Adipose tissue (tissue), 3 donors: ENCODE data around the gene GRAMD1B. TPM values are rescaled to one million over a fixed set of nuclear protein-coding genes. Genes with fewer than 3 reads are reported as not detected.
"Not testable (repeated sequence)": the region's sequence is repeated elsewhere in the genome, so short reads cannot be mapped to it uniquely, and the experiment has no call there.

Source experiments
- H3K27ac ChIP-seq: one replicate; pipeline ENCODE4 v1.5.1; 2013; ENCODE audit warnings: low read depth, low read length
- WGBS, 3 donors: extraction: QIAGEN DNeasy Blood & Tissue Kit; methylation state at CpG; one replicate each; pipeline ENCODE4 v1.1.7; 2013; 5-methylcytosine and 5-hydroxymethylcytosine counted together
- polyA plus RNA-seq, 3 donors: library from polyadenylated mRNA; stranded (reverse); fragments of 200-250 nt; gene quantifications; one replicate each; pipeline ENCODE4 v1.2.3, GENCODE V29; 2013
- donor health status: healthy with polysubstance abuse.
- donor health status: Bipolar disorder and iron deficiency.
- donor health status: healthy.

Gene GRAMD1B
- polyA plus RNA-seq, 3 donors = 0.34 to 1.1 (median 0.69) TPM

GRCh38 chr11:123434911-123435310, 4.8 kb downstream of the GRAMD1B start:
- H3K27ac ChIP-seq = no peak overlapping the region
- 45 to 68% (median 59%) methylated on average over 3 of the region's 3 CpGs for WGBS, 3 donors

- WGBS, 3 donors = 75 to 90% (median 89%) methylated on average over 9 of the region's 9 CpGs
- no peak overlapping the region for H3K27ac ChIP-seq
Measured at GRCh38 chr11:123437236-123437979, 7.3 kb downstream of the GRAMD1B start.

- 51 to 61% (median 56%) methylated on average over 7 of the region's 7 CpGs for WGBS, 3 donors
- H3K27ac ChIP-seq = no peak overlapping the region
Measured at GRCh38 chr11:123438131-123438627, 8.1 kb downstream of the GRAMD1B start.

GRCh38 chr11:123439616-123440015, 9.5 kb downstream of the GRAMD1B start:
- 80 to 85% (median 83%) methylated on average over 4 of the region's 4 CpGs for WGBS, 3 donors
- no peak overlapping the region for H3K27ac ChIP-seq

GRCh38 chr11:123441161-123441560, 11.1 kb downstream of the GRAMD1B start:
- WGBS, 3 donors = 89 to 94% (median 94%) methylated on average over 5 of the region's 5 CpGs
- H3K27ac ChIP-seq = no peak overlapping the region

GRCh38 chr11:123443851-123444623, 14.0 kb downstream of the GRAMD1B start:
- WGBS, 3 donors = 78 to 88% (median 81%) methylated on average over 5 of the region's 5 CpGs
- no peak overlapping the region for H3K27ac ChIP-seq

GRCh38 chr11:123448823-123449222, 18.8 kb downstream of the GRAMD1B start:
- 62 to 79% (median 77%) methylated on average over 8 of the region's 8 CpGs for whole genome bisulfite sequencing, 3 donors
- no peak overlapping the region for H3K27ac ChIP-seq

GRCh38 chr11:123449436-123449835, 19.4 kb downstream of the GRAMD1B start:
- no peak overlapping the region for H3K27ac ChIP-seq

GRCh38 chr11:123450623-123451022, 20.6 kb downstream of the GRAMD1B start:
- WGBS, 3 donors = 83 to 86% (median 85%) methylated on average over 3 of the region's 3 CpGs
- H3K27ac ChIP-seq = no peak overlapping the region

GRCh38 chr11:123451183-123451781, 21.2 kb downstream of the GRAMD1B start:
- WGBS, 3 donors = 66 to 73% (median 72%) methylated on average over 5 of the region's 5 CpGs
- no peak overlapping the region for H3K27ac ChIP-seq

GRCh38 chr11:123452794-123453193, 22.7 kb downstream of the GRAMD1B start:
- WGBS, 3 donors = 81 to 92% (median 87%) methylated on average over 1 of the region's 1 CpG
- no peak overlapping the region for H3K27ac ChIP-seq

- no peak overlapping the region for H3K27ac ChIP-seq
- 43 to 62% (median 51%) methylated on average over 7 of the region's 7 CpGs for WGBS, 3 donors
Measured at GRCh38 chr11:123454060-123454651, 24.1 kb downstream of the GRAMD1B start.

- no peak overlapping the region for H3K27ac ChIP-seq
Measured at GRCh38 chr11:123454796-123455195, 24.7 kb downstream of the GRAMD1B start.

- WGBS, 3 donors = 81 to 93% (median 89%) methylated on average over 5 of the region's 5 CpGs
- H3K27ac ChIP-seq = not testable (repeated sequence)
Measured at GRCh38 chr11:123456448-123456847, 26.4 kb downstream of the GRAMD1B start.

- WGBS, 3 donors = 40 to 72% (median 43%) methylated on average over 8 of the region's 8 CpGs
- no peak overlapping the region for H3K27ac ChIP-seq
Measured at GRCh38 chr11:123457187-123457770, 27.2 kb downstream of the GRAMD1B start.

GRCh38 chr11:123458501-123458900, 28.4 kb downstream of the GRAMD1B start:
- H3K27ac ChIP-seq = no peak overlapping the region
- WGBS, 3 donors = 83 to 93% (median 89%) methylated on average over 2 of the region's 2 CpGs

GRCh38 chr11:123460012-123460700, 30.1 kb downstream of the GRAMD1B start:
- 64 to 79% (median 72%) methylated on average over 7 of the region's 7 CpGs for WGBS, 3 donors
- no peak overlapping the region for H3K27ac ChIP-seq

- WGBS, 3 donors = 46 to 71% (median 53%) methylated on average over 4 of the region's 4 CpGs
- no peak overlapping the region for H3K27ac ChIP-seq
Measured at GRCh38 chr11:123461164-123461563, 31.1 kb downstream of the GRAMD1B start.
